Endodermal cell (in vitro differentiated cells): ENCODE results near the gene FMO4. TPM values are rescaled to one million over a fixed set of nuclear protein-coding genes. Genes with fewer than 3 reads are reported as not detected.

ENCODE experiments used
- DNase-seq: peaks from one replicate; pipeline ENCODE4 v3.0.0-alpha.2; 2017
- H3K27ac ChIP-seq: 2 replicates; pipeline ENCODE4 v1.5.1; 2013; ENCODE audit warnings: mild to moderate bottlenecking, low read depth, low read length, moderate library complexity
- H3K27me3 ChIP-seq: 2 replicates; pipeline ENCODE4 v1.6.1; 2013; ENCODE audit warnings: mild to moderate bottlenecking, low read length, moderate library complexity; ENCODE audit not compliant: insufficient read depth, control insufficient read depth, poor library complexity, severe bottlenecking
- H3K36me3 ChIP-seq: 2 replicates; pipeline ENCODE4 v1.7.0; 2013; ENCODE audit warnings: mild to moderate bottlenecking, low read length, moderate library complexity; ENCODE audit not compliant: control insufficient read depth, insufficient read depth
- H3K4me1 ChIP-seq: one replicate; pipeline ENCODE4 v1.7.0; 2013; ENCODE audit warnings: low read length; ENCODE audit not compliant: control insufficient read depth, insufficient read depth
- H3K4me3 ChIP-seq: 2 replicates; pipeline ENCODE4 v1.5.1; 2013; ENCODE audit warnings: mild to moderate bottlenecking, low read length, moderate library complexity
- H3K9ac ChIP-seq: 2 replicates; pipeline ENCODE4 v1.6.1; 2013; ENCODE audit warnings: mild to moderate bottlenecking, low read length, moderate library complexity; ENCODE audit not compliant: poor library complexity, severe bottlenecking; ENCODE audit errors: extremely low read depth
- H3K9me3 ChIP-seq: 2 replicates; pipeline ENCODE4 v1.6.1; 2013; ENCODE audit warnings: mild to moderate bottlenecking, low read length, moderate library complexity; ENCODE audit not compliant: control insufficient read depth
- H3K27ac Mint-ChIP-seq: 2 replicates; pipeline ENCODE4 v1.8.0; 2020; ENCODE audit warnings: mixed read lengths
- H3K27me3 Mint-ChIP-seq: 2 replicates; pipeline ENCODE4 v1.8.0; 2021; ENCODE audit warnings: mild to moderate bottlenecking, mixed read lengths; ENCODE audit not compliant: insufficient read depth
- H3K36me3 Mint-ChIP-seq: 2 replicates; pipeline ENCODE4 v1.8.0; 2020; ENCODE audit warnings: low read depth, mixed read lengths
- H3K4me1 Mint-ChIP-seq: 2 replicates; pipeline ENCODE4 v1.8.0; 2020; ENCODE audit warnings: mixed read lengths
- H3K4me3 Mint-ChIP-seq: 2 replicates; pipeline ENCODE4 v1.8.0; 2020; ENCODE audit warnings: mild to moderate bottlenecking, moderate library complexity, mixed read lengths
- H3K9me3 Mint-ChIP-seq: 2 replicates; pipeline ENCODE4 v1.8.0; 2020; ENCODE audit warnings: mild to moderate bottlenecking, mixed read lengths
- WGBS, 2 experiments: methylation state at CpG; one replicate each; pipeline versions ENCODE4 v1.1.5 to v1.1.7; 2013; ENCODE audit warnings: missing lambda C conversion rate in 2 of 2, mixed read lengths in 1 of 2; ENCODE audit not compliant: insufficient coverage in 1 of 2, insufficient read length in 1 of 2; 5-methylcytosine and 5-hydroxymethylcytosine counted together
- total RNA-seq, 2 donors: library from RNA; stranded (reverse); fragmentation: NEBNext Ultra II Directional in 1 of 2; extraction: Animal tissue kit (Norgen Biotek cat#: 25700) in 1 of 2; gene quantifications; 2 replicates in 1 of 2; 3 replicates in 1 of 2; pipeline ENCODE4 v1.2.1, GENCODE V29; 2021
- TF ChIP-seq, protein P1 (sequence below): fragments of 200-600 bp; sonication (generic); conservative IDR thresholded peaks from 2 replicates; pipeline ENCODE4 v1.5.0; 2021; ENCODE audit warnings: antibody characterized with exemption, mild to moderate bottlenecking

Gene FMO4
- total RNA-seq, 2 donors from 2014 or later = 2.5 to 3.5 TPM

DNA sequence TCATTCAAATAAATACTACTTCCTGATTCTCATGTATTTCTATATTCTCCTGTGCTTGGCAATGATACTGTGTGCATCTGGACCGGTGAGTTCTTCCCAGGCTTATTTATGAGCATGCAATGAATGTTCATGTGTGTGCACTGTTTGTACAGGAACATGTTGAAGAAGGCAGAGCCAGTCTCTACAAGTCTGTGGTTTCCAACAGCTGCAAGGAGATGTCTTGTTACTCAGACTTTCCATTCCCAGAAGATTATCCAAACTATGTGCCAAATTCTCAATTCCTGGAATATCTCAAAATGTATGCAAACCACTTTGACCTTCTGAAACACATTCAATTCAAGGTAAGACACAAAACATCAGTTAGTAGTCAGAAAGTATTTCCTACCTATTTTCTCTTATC is 46.6 kb upstream of the FMO4 start:
- no peaks in the 10 kb centered on the region for H3K4me1 ChIP-seq
- no peak for DNase-seq
- TF ChIP-seq, protein P1, sequence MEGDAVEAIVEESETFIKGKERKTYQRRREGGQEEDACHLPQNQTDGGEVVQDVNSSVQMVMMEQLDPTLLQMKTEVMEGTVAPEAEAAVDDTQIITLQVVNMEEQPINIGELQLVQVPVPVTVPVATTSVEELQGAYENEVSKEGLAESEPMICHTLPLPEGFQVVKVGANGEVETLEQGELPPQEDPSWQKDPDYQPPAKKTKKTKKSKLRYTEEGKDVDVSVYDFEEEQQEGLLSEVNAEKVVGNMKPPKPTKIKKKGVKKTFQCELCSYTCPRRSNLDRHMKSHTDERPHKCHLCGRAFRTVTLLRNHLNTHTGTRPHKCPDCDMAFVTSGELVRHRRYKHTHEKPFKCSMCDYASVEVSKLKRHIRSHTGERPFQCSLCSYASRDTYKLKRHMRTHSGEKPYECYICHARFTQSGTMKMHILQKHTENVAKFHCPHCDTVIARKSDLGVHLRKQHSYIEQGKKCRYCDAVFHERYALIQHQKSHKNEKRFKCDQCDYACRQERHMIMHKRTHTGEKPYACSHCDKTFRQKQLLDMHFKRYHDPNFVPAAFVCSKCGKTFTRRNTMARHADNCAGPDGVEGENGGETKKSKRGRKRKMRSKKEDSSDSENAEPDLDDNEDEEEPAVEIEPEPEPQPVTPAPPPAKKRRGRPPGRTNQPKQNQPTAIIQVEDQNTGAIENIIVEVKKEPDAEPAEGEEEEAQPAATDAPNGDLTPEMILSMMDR = no peak
- H3K4me3 ChIP-seq = no peak overlapping the region
- no peaks in the 10 kb centered on the region for H3K9me3 ChIP-seq
- H3K4me3 Mint-ChIP-seq = no peak overlapping the region
- no peaks in the 10 kb centered on the region for H3K27me3 ChIP-seq
- H3K9me3 Mint-ChIP-seq = no peaks in the 10 kb centered on the region
- no peak overlapping the region for H3K27ac Mint-ChIP-seq
- no peaks in the 10 kb centered on the region for H3K36me3 Mint-ChIP-seq
- no peaks in the 10 kb centered on the region for H3K36me3 ChIP-seq
- H3K4me1 Mint-ChIP-seq = no peaks in the 10 kb centered on the region
- no peak overlapping the region for H3K9ac ChIP-seq
- H3K27me3 Mint-ChIP-seq = no peaks in the 10 kb centered on the region
- H3K27ac ChIP-seq = no peak overlapping the region
- WGBS, 2 experiments = 93% methylated on average over 1 of the region's 1 CpG; no CpG with 5 or more reads in 1 of the 2 experiments

DNA sequence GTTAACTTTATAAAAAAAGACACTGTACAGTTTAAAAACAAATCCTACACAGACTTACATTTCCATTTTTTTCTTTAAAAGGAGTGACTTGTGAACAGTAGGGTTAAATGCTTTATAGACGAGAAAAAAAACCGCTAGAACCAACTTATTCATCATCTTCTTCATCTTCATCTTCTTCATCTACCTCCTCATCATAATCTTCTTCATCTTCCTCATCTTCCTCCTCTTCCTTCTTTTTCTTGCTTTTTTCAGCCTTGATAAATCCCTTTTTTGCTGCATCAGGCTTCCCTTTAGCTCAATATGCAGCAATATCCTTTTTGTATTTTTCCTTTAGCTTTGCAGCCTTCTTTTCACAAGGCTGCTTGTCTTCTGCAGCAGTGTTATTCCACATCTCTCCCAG is 43.2 kb upstream of the FMO4 start:
- Histone ChIP-seq H3K36me3 (no peaks in the 10 kb centered on the region), H3K9ac (no peak overlapping the region), H3K4me3 (no peak overlapping the region), H3K4me1 (no peaks in the 10 kb centered on the region), H3K9me3 (no peaks in the 10 kb centered on the region), H3K27me3 (no peaks in the 10 kb centered on the region), H3K27ac (no peak overlapping the region)
- no peaks in the 10 kb centered on the region for H3K27me3 Mint-ChIP-seq
- H3K4me3 Mint-ChIP-seq = no peak overlapping the region
- no peak for DNase-seq
- no peaks in the 10 kb centered on the region for H3K4me1 Mint-ChIP-seq
- no peaks in the 10 kb centered on the region for H3K36me3 Mint-ChIP-seq
- TF ChIP-seq, protein P1 = no peak
- no peak overlapping the region for H3K27ac Mint-ChIP-seq
- 93 to 94% methylated on average over 2 of the region's 2 CpGs for WGBS, 2 experiments
- no peaks in the 10 kb centered on the region for H3K9me3 Mint-ChIP-seq

DNA sequence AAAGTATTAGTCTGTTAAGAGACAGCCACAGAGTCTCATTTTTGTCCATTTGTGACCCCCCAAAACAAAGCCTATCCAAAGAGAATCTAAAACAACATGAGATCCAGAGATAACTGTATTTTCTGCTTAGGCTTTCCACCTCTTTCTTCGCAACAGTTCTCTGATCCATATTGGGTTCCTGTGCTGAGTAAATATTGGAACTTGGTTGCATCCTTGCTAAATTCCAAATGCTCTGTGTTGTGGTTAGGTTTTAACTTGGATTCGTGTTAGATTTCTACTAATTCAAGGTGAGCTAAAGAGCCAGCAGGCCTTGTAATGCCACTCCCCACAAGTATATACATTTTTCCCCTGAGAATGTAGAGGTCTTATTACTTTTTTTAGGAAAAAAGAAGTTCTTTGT is 36.4 kb upstream of the FMO4 start:
- TF ChIP-seq, protein P1 = no peak
- no peaks in the 10 kb centered on the region for H3K4me1 Mint-ChIP-seq
- H3K27ac ChIP-seq = no peak overlapping the region
- H3K4me3 Mint-ChIP-seq = no peak overlapping the region
- H3K27ac Mint-ChIP-seq = no peak overlapping the region
- H3K36me3 ChIP-seq = no peaks in the 10 kb centered on the region
- H3K27me3 ChIP-seq = no peaks in the 10 kb centered on the region
- H3K9ac ChIP-seq = no peak overlapping the region
- H3K4me1 ChIP-seq = peaks cover under 1% of the 10 kb centered on the region
- H3K27me3 Mint-ChIP-seq = no peaks in the 10 kb centered on the region
- no peaks in the 10 kb centered on the region for H3K36me3 Mint-ChIP-seq
- H3K9me3 Mint-ChIP-seq = no peaks in the 10 kb centered on the region
- DNase-seq = no peak
- 76 to 80% methylated on average over 1 to 2 of the region's 2 CpGs for WGBS, 2 experiments
- no peaks in the 10 kb centered on the region for H3K9me3 ChIP-seq
- no peak overlapping the region for H3K4me3 ChIP-seq
